GM19025 (cell line): Measurements from ENCODE around the gene RAP1A.
"Not testable (repeated sequence)": the region's sequence is repeated elsewhere in the genome, so short reads cannot be mapped to it uniquely, and the experiment has no call there.

Source experiments
- ATAC-seq: cut with Tn5 transposase; IDR thresholded peaks from one replicate; pipeline ENCODE4 v1.9.1; 2021; ENCODE audit warnings: mild to moderate bottlenecking, low read depth, moderate library complexity; ENCODE audit not compliant: unreplicated experiment

The RAP1A gene

GRCh38 chr1:111625276-111625675 lies 5.7 kb downstream of the RAP1A start:
- ATAC-seq = no peak

- no peak for ATAC-seq
These were observed 8.6 kb downstream of the RAP1A start for GRCh38 chr1:111628153-111628552.

- no peak for ATAC-seq
These were observed 9.8 kb downstream of the RAP1A start for GRCh38 chr1:111629190-111629954.

- no peak for ATAC-seq
These were observed 11.0 kb downstream of the RAP1A start for GRCh38 chr1:111630567-111630966.

GRCh38 chr1:111631502-111631901 lies 11.9 kb downstream of the RAP1A start:
- ATAC-seq = no peak

GRCh38 chr1:111632771-111633170 lies 13.2 kb downstream of the RAP1A start:
- not testable (repeated sequence) for ATAC-seq

- no peak for ATAC-seq
These were observed 14.2 kb downstream of the RAP1A start for GRCh38 chr1:111633736-111634247.

- ATAC-seq = no peak
These were observed 15.9 kb downstream of the RAP1A start for GRCh38 chr1:111635324-111636009.

GRCh38 chr1:111638320-111638719 lies 18.7 kb downstream of the RAP1A start:
- no peak for ATAC-seq

GRCh38 chr1:111639602-111640198 lies 20.1 kb downstream of the RAP1A start:
- no peak for ATAC-seq

- ATAC-seq = no peak
These were observed 23.5 kb downstream of the RAP1A start for GRCh38 chr1:111643097-111643496.

GRCh38 chr1:111643696-111644095 lies 24.1 kb downstream of the RAP1A start:
- no peak for ATAC-seq

- no peak for ATAC-seq
These were observed 24.9 kb downstream of the RAP1A start for GRCh38 chr1:111644506-111644905.

- no peak for ATAC-seq
These were observed 28.1 kb downstream of the RAP1A start for GRCh38 chr1:111647736-111648135.

GRCh38 chr1:111648806-111649205 lies 29.2 kb downstream of the RAP1A start:
- no peak for ATAC-seq

- ATAC-seq = no peak
These were observed 29.6 kb downstream of the RAP1A start for GRCh38 chr1:111649227-111649626.

GRCh38 chr1:111649648-111650047 lies 30.1 kb downstream of the RAP1A start:
- ATAC-seq = no peak

- no peak for ATAC-seq
These were observed 34.1 kb downstream of the RAP1A start for GRCh38 chr1:111653709-111654108.

- no peak for ATAC-seq
These were observed 35.2 kb downstream of the RAP1A start for GRCh38 chr1:111654839-111655238.

GRCh38 chr1:111656086-111657017 lies 36.8 kb downstream of the RAP1A start:
- no peak for ATAC-seq
